ENCODE data around the gene MEGF6. TPM values are rescaled to one million over a fixed set of nuclear protein-coding genes. Genes with fewer than 3 reads are reported as not detected.

Gene MEGF6
- total and polyA plus RNA-seq, 2 of the 8 experiments (the other 6 are each of a cell fraction or from before 2014, with no cell fraction given), result 4.1 to 14.8 TPM

DNA sequence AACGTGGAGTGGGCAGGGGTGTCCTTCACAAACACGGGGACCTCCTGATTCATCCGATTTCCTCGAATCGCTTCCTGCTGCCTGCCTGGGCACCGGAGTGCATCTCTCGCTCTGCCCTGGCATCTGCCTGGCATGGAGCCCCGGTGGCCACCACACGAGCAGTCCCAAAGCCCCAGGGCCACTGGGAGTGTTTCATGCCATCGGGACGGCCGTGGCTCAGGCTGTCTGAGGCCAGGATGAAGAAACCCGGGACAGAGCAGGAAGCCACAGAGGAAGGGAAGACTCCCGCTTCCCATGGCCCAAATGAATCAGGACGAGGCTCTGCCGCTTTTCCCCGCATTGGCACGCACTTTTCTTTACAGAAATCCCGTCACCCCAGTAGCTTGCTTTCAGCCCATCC, 32.4 kb downstream of the MEGF6 start (continued):
- TF ChIP-seq BCL11A (IDR thresholded peaks at IDR 0.05; ENCODE audit: low read depth in 2 of 2, low read length in 2 of 2) (no peak), SUZ12 (IDR thresholded peaks at IDR 0.05; ENCODE audit: low read length) (no peak), ZNF274 (IDR thresholded peaks at IDR 0.05; ENCODE audit: borderline replicate concordance, extremely low read depth, low read length) (no peak), HDAC6 (IDR thresholded peaks at IDR 0.05; ENCODE audit: low read depth, low read length) (no peak), GTF2F1 (IDR thresholded peaks at IDR 0.05; ENCODE audit: borderline replicate concordance, low read depth, low read length) (no peak), SP1 (IDR thresholded peaks at IDR 0.05; ENCODE audit: low read depth, low read length) (no peak)

Measured in H1 (cell line).